ENCODE data around the gene SIM2.

The SIM2 gene

GRCh38 chr21:36697060-36697850 lies 1.7 kb upstream of the SIM2 start:
- Histone ChIP-seq H3K36me3 (ENCODE audit: insufficient read depth, low read length) (no peaks in the 10 kb centered on the region), H3K27me3 (ENCODE audit: insufficient read depth, low read length, poor library complexity) (no peaks in the 10 kb centered on the region), H4K20me1 (ENCODE audit: insufficient read depth, low read length) (no peaks in the 10 kb centered on the region), H3K4me1 (ENCODE audit: insufficient read depth, low read length) (peaks cover 23% of the 10 kb centered on the region), H3K9ac (ENCODE audit: low read depth, low read length) (no peak overlapping the region), H3K27ac (ENCODE audit: low read length) (no peak overlapping the region), H3K4me2 (ENCODE audit: insufficient read depth, low read length) (no peak overlapping the region), H3K9me3 (ENCODE audit: insufficient read depth, low read length, severe bottlenecking) (peaks cover 5% of the 10 kb centered on the region), H2AFZ (ENCODE audit: low read depth, low read length) (no peak overlapping the region), H3K4me3 (ENCODE audit: low read depth in 1 of 2, low read length in 2 of 2) (no peak overlapping the region), H3K79me2 (ENCODE audit: insufficient read depth, low read length) (peaks cover 22% of the 10 kb centered on the region)
- TF ChIP-seq EZH2 (IDR thresholded peaks at IDR 0.05; ENCODE audit: borderline replicate concordance, low read depth, low read length, severe bottlenecking) (no peak), CTCF (IDR thresholded peaks at IDR 0.05; ENCODE audit: borderline replicate concordance, extremely low read depth, low read length, poor library complexity, severe bottlenecking) (no peak)
- no peak for DNase-seq
- no peak for ATAC-seq (ENCODE audit: insufficient read depth, low read depth)

- H3K4me2 ChIP-seq (ENCODE audit: insufficient read depth, low read length) = no peak overlapping the region
Observed at GRCh38 chr21:36697851-36698384, 997 bp upstream of the SIM2 start.

GRCh38 chr21:36698385-36698980 lies 432 bp upstream of the SIM2 start:
- no peak for DNase-seq
- H3K4me1 ChIP-seq (ENCODE audit: insufficient read depth, low read length) = peaks cover 31% of the 10 kb centered on the region
- no peak overlapping the region for H3K9ac ChIP-seq (ENCODE audit: low read depth, low read length)
- H3K4me3 ChIP-seq (ENCODE audit: low read depth in 1 of 2, low read length in 2 of 2) = no peak overlapping the region
- no peak overlapping the region for H2AFZ ChIP-seq (ENCODE audit: low read depth, low read length)
- no peaks in the 10 kb centered on the region for H3K36me3 ChIP-seq (ENCODE audit: insufficient read depth, low read length)
- H4K20me1 ChIP-seq (ENCODE audit: insufficient read depth, low read length) = no peaks in the 10 kb centered on the region
- no peak for ATAC-seq (ENCODE audit: insufficient read depth, low read depth)
- TF ChIP-seq CTCF (IDR thresholded peaks at IDR 0.05; ENCODE audit: borderline replicate concordance, extremely low read depth, low read length, poor library complexity, severe bottlenecking) = no peak
- TF ChIP-seq EZH2 (IDR thresholded peaks at IDR 0.05; ENCODE audit: borderline replicate concordance, low read depth, low read length, severe bottlenecking) = no peak
- no peak overlapping the region for H3K27ac ChIP-seq (ENCODE audit: low read length)
- H3K9me3 ChIP-seq (ENCODE audit: insufficient read depth, low read length, severe bottlenecking) = peaks cover 5% of the 10 kb centered on the region
- H3K27me3 ChIP-seq (ENCODE audit: insufficient read depth, low read length, poor library complexity) = no peaks in the 10 kb centered on the region
- H3K4me2 ChIP-seq (ENCODE audit: insufficient read depth, low read length) = no peak overlapping the region
- peaks cover 31% of the 10 kb centered on the region for H3K79me2 ChIP-seq (ENCODE audit: insufficient read depth, low read length)

More at GRCh38 chr21:36697851-36698384, 997 bp upstream of the SIM2 start:
- Histone ChIP-seq H3K36me3 (ENCODE audit: insufficient read depth, low read length) (no peaks in the 10 kb centered on the region), H4K20me1 (ENCODE audit: insufficient read depth, low read length) (no peaks in the 10 kb centered on the region), H2AFZ (ENCODE audit: low read depth, low read length) (no peak overlapping the region), H3K9me3 (ENCODE audit: insufficient read depth, low read length, severe bottlenecking) (peaks cover 5% of the 10 kb centered on the region), H3K4me3 (ENCODE audit: low read depth in 1 of 2, low read length in 2 of 2) (no peak overlapping the region), H3K9ac (ENCODE audit: low read depth, low read length) (no peak overlapping the region), H3K27me3 (ENCODE audit: insufficient read depth, low read length, poor library complexity) (no peaks in the 10 kb centered on the region), H3K4me1 (ENCODE audit: insufficient read depth, low read length) (peaks cover 27% of the 10 kb centered on the region), H3K79me2 (ENCODE audit: insufficient read depth, low read length) (peaks cover 25% of the 10 kb centered on the region), H3K27ac (ENCODE audit: low read length) (no peak overlapping the region)
- no peak for ATAC-seq (ENCODE audit: insufficient read depth, low read depth)
- DNase-seq = no peak
- TF ChIP-seq CTCF (IDR thresholded peaks at IDR 0.05; ENCODE audit: borderline replicate concordance, extremely low read depth, low read length, poor library complexity, severe bottlenecking) (no peak), EZH2 (IDR thresholded peaks at IDR 0.05; ENCODE audit: borderline replicate concordance, low read depth, low read length, severe bottlenecking) (no peak)

Measured in DND-41 (cell line).